HepG2 (cell line): ENCODE measurements around the gene AGPAT2. TPM values are rescaled to one million over a fixed set of nuclear protein-coding genes. Genes with fewer than 3 reads are reported as not detected.

ENCODE experiments used
- AGO1 ChIP-seq: fragments of 200-400 bp; formaldehyde crosslinking; IDR thresholded peaks from 2 replicates; pipeline ENCODE4 v1.6.1; 2017; ENCODE audit warnings: mild to moderate bottlenecking, low read depth, low read length, moderate library complexity; ENCODE audit not compliant: poor library complexity, severe bottlenecking
- DPF2 ChIP-seq: sonication (generic); formaldehyde crosslinking; IDR thresholded peaks from 2 replicates; pipeline ENCODE4 v1.4.0; 2020; ENCODE audit warnings: mild to moderate bottlenecking, low read depth, missing genetic modification reagents, borderline replicate concordance
- FOXA3 ChIP-seq: IDR thresholded peaks from 2 replicates; pipeline ENCODE4 v1.6.1; 2016; ENCODE audit warnings: missing genetic modification reagents, missing compliant biosample characterization
- HDAC6 ChIP-seq: fragments of 200-600 bp; sonication (generic); IDR thresholded peaks from 2 replicates; pipeline ENCODE4 v1.7.0; 2017; ENCODE audit warnings: mild to moderate bottlenecking, antibody characterized with exemption, low read length, low read depth
- KDM6A ChIP-seq: IDR thresholded peaks from 2 replicates; pipeline ENCODE4 v1.6.1; 2016; ENCODE audit warnings: low read depth
- NFIB ChIP-seq: sonication (generic); formaldehyde crosslinking; IDR thresholded peaks from 2 replicates; pipeline ENCODE4 v1.9.0; 2021; ENCODE audit warnings: missing genetic modification reagents, mild to moderate bottlenecking, borderline replicate concordance
- NKX3-1 ChIP-seq: sonication (generic); formaldehyde crosslinking; IDR thresholded peaks from 2 replicates; pipeline ENCODE4 v1.5.0; 2020; ENCODE audit warnings: missing genetic modification reagents
- NR2F2 ChIP-seq: IDR thresholded peaks from 2 replicates; pipeline ENCODE4 v1.6.1; 2012; ENCODE audit warnings: low read depth, inconsistent platforms, borderline replicate concordance
- SIX1 ChIP-seq: sonication (generic); formaldehyde crosslinking; IDR thresholded peaks from 2 replicates; pipeline ENCODE4 v1.4.0; 2020; ENCODE audit warnings: missing genetic modification reagents, borderline replicate concordance
- TCF7L2 ChIP-seq: IDR thresholded peaks from 2 replicates; pipeline ENCODE4 v1.6.1; 2011; ENCODE audit warnings: mild to moderate bottlenecking, low read depth, low read length, moderate library complexity
- TMF1 ChIP-seq: sonication (generic); formaldehyde crosslinking; IDR thresholded peaks from 2 replicates; pipeline ENCODE4 v1.8.1; 2022; ENCODE audit warnings: low read depth, missing genetic modification reagents
- ZNF44 ChIP-seq: sonication (generic); formaldehyde crosslinking; IDR thresholded peaks from 2 replicates; pipeline ENCODE4 v1.5.1; 2020; ENCODE audit warnings: mild to moderate bottlenecking, missing genetic modification reagents
- ZNF703 ChIP-seq: sonication (generic); formaldehyde crosslinking; IDR thresholded peaks from 2 replicates; pipeline ENCODE4 v1.5.1; 2020; ENCODE audit warnings: missing genetic modification reagents, mild to moderate bottlenecking, moderate library complexity, borderline replicate concordance
- ZNF792 ChIP-seq: IDR thresholded peaks from 2 replicates; pipeline ENCODE4 v1.6.1; 2016
- polyA plus RNA-seq, 8 experiments: library from polyadenylated mRNA; depleted of rRNA in 3 of 8; stranded (reverse) in 7 of 8; unstranded in 1 of 8; fragments of >200 nt; fragmentation: Illumina TruSeq in 4 of 8; extraction: Trizol in 4 of 8; gene quantifications; 2 replicates each; pipeline versions ENCODE4 v1.2.1 to v1.2.3, GENCODE V29; 2011 to 2016; ENCODE audit warnings: low read depth in 4 of 8, missing spikeins in 1 of 8, mixed read lengths in 1 of 8; ENCODE audit not compliant: insufficient read depth in 1 of 8
- total RNA-seq, 5 experiments: library from RNA; depleted of rRNA; stranded (reverse); fragments of >200 nt; fragmentation: Illumina TruSeq; extraction: Trizol; gene quantifications; 2 replicates each; pipeline ENCODE4 v1.2.3, GENCODE V29; 2016; ENCODE audit warnings: low read depth in 1 of 5
- TF ChIP-seq, protein P1 (sequence below), 2 experiments: sonication (generic) in 1 of 2; formaldehyde crosslinking in 1 of 2; IDR thresholded peaks; 2 replicates each; pipeline versions ENCODE4 v1.4.0 to v1.6.1; 2016 to 2020; ENCODE audit warnings: borderline replicate concordance in 1 of 2, low read depth in 1 of 2, mild to moderate bottlenecking in 1 of 2, missing genetic modification reagents in 1 of 2
- TF ChIP-seq, protein P2 (sequence below): sonication (generic); formaldehyde crosslinking; IDR thresholded peaks from 2 replicates; pipeline ENCODE4 v1.4.0; 2020; ENCODE audit warnings: low read depth, missing genetic modification reagents
- TF ChIP-seq, protein P3 (sequence below): sonication (generic); formaldehyde crosslinking; IDR thresholded peaks from 2 replicates; pipeline ENCODE4 v1.4.0; 2020; ENCODE audit warnings: missing genetic modification reagents, mild to moderate bottlenecking, borderline replicate concordance

Gene AGPAT2
- total and polyA plus RNA-seq, 2 of the 13 experiments (the other 11 are each of a cell fraction or from before 2014, with no cell fraction given) = 3.9 to 25.8 TPM

DNA sequence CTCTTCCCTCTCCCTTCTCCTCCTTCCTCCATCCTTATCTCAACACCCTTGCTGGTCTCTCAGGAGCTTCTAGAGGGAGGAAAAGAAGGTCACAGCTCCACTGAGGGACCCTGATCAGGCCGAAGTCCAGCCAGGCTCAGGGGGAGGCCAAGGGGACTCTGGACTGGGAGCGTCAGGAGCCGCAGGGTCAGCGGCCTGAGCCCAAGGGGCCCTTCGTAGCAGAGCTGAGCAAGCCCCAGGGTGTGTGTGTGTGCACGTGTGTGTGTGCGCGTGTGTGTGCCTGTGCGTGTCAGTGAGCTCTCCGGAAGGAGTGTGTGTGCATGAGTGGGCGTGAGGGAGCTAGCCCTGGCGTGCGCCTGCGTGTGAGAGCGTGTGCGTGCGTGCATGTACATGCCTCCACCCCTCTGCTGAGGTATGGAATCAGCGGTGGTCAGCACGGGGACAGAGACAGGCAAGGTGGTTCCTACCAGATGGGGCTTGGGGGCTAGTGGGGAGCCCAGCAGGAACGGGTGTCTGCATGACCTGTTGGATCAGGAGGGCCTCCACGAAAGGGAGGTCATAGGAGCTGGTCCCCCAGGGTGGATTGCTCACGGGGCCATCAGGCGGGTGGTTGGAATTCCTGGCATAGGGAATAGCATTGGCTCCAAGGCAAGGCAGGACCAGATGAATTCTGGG is 10.0 kb upstream of the AGPAT2 start (continued):
- TF ChIP-seq, protein P1, sequence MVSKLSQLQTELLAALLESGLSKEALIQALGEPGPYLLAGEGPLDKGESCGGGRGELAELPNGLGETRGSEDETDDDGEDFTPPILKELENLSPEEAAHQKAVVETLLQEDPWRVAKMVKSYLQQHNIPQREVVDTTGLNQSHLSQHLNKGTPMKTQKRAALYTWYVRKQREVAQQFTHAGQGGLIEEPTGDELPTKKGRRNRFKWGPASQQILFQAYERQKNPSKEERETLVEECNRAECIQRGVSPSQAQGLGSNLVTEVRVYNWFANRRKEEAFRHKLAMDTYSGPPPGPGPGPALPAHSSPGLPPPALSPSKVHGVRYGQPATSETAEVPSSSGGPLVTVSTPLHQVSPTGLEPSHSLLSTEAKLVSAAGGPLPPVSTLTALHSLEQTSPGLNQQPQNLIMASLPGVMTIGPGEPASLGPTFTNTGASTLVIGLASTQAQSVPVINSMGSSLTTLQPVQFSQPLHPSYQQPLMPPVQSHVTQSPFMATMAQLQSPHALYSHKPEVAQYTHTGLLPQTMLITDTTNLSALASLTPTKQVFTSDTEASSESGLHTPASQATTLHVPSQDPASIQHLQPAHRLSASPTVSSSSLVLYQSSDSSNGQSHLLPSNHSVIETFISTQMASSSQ (IDR thresholded peaks at IDR 0.05; ENCODE audit: low read depth) = 0 out of 2 replicates have a peak, but pooled peaks have one; percentile 19
- TF ChIP-seq, protein P1 (CRISPR knock-in tag; IDR thresholded peaks at IDR 0.05; ENCODE audit: borderline replicate concordance) = peak; percentile 40; the same call in 1 of the 2 replicates
- TF ChIP-seq NFIB (CRISPR knock-in tag) = no peak
- TF ChIP-seq, protein P2, sequence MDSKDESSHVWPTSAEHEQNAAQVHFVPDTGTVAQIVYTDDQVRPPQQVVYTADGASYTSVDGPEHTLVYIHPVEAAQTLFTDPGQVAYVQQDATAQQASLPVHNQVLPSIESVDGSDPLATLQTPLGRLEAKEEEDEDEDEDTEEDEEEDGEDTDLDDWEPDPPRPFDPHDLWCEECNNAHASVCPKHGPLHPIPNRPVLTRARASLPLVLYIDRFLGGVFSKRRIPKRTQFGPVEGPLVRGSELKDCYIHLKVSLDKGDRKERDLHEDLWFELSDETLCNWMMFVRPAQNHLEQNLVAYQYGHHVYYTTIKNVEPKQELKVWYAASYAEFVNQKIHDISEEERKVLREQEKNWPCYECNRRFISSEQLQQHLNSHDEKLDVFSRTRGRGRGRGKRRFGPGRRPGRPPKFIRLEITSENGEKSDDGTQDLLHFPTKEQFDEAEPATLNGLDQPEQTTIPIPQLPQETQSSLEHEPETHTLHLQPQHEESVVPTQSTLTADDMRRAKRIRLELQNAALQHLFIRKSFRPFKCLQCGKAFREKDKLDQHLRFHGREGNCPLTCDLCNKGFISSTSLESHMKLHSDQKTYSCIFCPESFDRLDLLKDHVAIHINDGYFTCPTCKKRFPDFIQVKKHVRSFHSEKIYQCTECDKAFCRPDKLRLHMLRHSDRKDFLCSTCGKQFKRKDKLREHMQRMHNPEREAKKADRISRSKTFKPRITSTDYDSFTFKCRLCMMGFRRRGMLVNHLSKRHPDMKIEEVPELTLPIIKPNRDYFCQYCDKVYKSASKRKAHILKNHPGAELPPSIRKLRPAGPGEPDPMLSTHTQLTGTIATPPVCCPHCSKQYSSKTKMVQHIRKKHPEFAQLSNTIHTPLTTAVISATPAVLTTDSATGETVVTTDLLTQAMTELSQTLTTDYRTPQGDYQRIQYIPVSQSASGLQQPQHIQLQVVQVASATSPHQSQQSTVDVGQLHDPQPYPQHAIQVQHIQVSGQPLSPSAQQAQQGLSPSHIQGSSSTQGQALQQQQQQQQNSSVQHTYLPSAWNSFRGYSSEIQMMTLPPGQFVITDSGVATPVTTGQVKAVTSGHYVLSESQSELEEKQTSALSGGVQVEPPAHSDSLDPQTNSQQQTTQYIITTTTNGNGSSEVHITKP (CRISPR knock-in tag) = no peak
- TF ChIP-seq TCF7L2 = no peak
- 0 out of 2 replicates have a peak, but pooled peaks have one; percentile 65 for TF ChIP-seq ZNF44 (CRISPR knock-in tag)
- no peak for TF ChIP-seq SIX1 (CRISPR knock-in tag)
- TF ChIP-seq ZNF792 (CRISPR knock-in tag) = no peak
- no peak for TF ChIP-seq HDAC6
- peak; percentile 32 for TF ChIP-seq AGO1
- peak; percentile 83 for TF ChIP-seq KDM6A
- peak; percentile 51; the same call in 1 of the 2 replicates for TF ChIP-seq FOXA3 (CRISPR knock-in tag)
- no peak; the same call in 1 of the 2 replicates for TF ChIP-seq TMF1 (CRISPR knock-in tag)
- TF ChIP-seq ZNF703 (CRISPR knock-in tag) = no peak
- TF ChIP-seq NKX3-1 (CRISPR knock-in tag) = no peak
- TF ChIP-seq DPF2 = peak; percentile 85; the same call in 1 of the 2 replicates
- TF ChIP-seq, protein P3, sequence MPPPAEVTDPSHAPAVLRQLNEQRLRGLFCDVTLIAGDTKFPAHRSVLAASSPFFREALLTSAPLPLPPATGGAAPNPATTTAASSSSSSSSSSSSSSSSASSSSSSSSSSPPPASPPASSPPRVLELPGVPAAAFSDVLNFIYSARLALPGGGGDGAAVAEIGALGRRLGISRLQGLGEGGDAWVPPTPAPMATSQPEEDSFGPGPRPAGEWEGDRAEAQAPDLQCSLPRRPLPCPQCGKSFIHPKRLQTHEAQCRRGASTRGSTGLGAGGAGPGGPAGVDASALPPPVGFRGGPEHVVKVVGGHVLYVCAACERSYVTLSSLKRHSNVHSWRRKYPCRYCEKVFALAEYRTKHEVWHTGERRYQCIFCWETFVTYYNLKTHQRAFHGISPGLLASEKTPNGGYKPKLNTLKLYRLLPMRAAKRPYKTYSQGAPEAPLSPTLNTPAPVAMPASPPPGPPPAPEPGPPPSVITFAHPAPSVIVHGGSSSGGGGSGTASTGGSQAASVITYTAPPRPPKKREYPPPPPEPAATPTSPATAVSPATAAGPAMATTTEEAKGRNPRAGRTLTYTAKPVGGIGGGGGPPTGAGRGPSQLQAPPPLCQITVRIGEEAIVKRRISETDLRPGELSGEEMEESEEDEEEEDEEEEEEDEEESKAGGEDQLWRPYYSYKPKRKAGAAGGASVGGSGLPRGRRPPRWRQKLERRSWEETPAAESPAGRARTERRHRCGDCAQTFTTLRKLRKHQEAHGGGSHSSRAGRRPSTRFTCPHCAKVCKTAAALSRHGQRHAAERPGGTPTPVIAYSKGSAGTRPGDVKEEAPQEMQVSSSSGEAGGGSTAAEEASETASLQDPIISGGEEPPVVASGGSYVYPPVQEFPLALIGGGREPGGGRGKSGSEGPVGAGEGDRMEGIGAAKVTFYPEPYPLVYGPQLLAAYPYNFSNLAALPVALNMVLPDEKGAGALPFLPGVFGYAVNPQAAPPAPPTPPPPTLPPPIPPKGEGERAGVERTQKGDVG (CRISPR knock-in tag) = no peak; the same call in 1 of the 2 replicates
- TF ChIP-seq NR2F2 = peak; percentile 65
